ENCODE data around the gene POTEF.
"Not testable (repeated sequence)": the region's sequence is repeated elsewhere in the genome, so short reads cannot be mapped to it uniquely, and the experiment has no call there.

DNA sequence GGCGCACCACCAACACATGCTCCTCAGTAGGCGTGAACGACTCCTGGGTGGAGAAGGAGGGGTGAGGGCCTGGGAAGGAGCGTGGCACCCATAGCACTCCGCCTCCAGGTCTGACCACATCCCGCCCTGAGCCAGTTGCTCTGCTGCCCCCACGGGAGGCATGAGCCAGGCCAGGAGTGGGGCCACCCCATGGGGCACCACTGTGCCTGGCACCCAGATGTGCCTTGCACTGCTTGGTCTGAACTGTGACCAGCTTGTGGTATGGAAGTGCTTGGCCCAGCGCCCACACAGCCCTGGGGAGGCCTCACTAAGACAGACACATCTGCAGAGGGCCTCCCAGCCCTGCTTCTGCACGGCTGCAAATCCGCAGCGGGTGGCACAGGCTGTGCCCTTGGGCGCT is 28.3 kb upstream of the POTEF start:
- TF ChIP-seq, protein P1, sequence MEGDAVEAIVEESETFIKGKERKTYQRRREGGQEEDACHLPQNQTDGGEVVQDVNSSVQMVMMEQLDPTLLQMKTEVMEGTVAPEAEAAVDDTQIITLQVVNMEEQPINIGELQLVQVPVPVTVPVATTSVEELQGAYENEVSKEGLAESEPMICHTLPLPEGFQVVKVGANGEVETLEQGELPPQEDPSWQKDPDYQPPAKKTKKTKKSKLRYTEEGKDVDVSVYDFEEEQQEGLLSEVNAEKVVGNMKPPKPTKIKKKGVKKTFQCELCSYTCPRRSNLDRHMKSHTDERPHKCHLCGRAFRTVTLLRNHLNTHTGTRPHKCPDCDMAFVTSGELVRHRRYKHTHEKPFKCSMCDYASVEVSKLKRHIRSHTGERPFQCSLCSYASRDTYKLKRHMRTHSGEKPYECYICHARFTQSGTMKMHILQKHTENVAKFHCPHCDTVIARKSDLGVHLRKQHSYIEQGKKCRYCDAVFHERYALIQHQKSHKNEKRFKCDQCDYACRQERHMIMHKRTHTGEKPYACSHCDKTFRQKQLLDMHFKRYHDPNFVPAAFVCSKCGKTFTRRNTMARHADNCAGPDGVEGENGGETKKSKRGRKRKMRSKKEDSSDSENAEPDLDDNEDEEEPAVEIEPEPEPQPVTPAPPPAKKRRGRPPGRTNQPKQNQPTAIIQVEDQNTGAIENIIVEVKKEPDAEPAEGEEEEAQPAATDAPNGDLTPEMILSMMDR (conservative IDR thresholded peaks at IDR 0.05 in 1 of 2, IDR thresholded peaks at IDR 0.05 in 1 of 2; ENCODE audit: extremely low read depth in 1 of 2, insufficient read depth in 1 of 2, low read depth in 1 of 2, low read length in 2 of 2): not testable (repeated sequence)
- TF ChIP-seq EZH2 (IDR thresholded peaks at IDR 0.05; ENCODE audit: borderline replicate concordance, low read length): not testable (repeated sequence)
